ENCODE measurements around the gene CAPN14.

The CAPN14 gene

GRCh38 chr2:31161637-31162036, 55.7 kb downstream of the CAPN14 start:
- no peak overlapping the region for H3K9ac ChIP-seq (ENCODE audit: low read length)
- H3K27me3 ChIP-seq (replicated peaks; ENCODE audit: insufficient read depth, low read length), result no peaks in the 10 kb centered on the region
- H3K9me3 ChIP-seq (replicated peaks; ENCODE audit: insufficient read depth, low read length), result no peaks in the 10 kb centered on the region
- no peak overlapping the region for H2AFZ ChIP-seq (ENCODE audit: low read length)
- H3K4me1 ChIP-seq (ENCODE audit: low read length), result no peaks in the 10 kb centered on the region
- no peak overlapping the region for H3K4me2 ChIP-seq (ENCODE audit: low read depth, low read length)
- no peak overlapping the region for H3K4me3 ChIP-seq (ENCODE audit: low read length)
- H4K20me1 ChIP-seq (ENCODE audit: insufficient read depth, low read length), result no peaks in the 10 kb centered on the region
- H3K9me2 ChIP-seq (replicated peaks; ENCODE audit: insufficient read depth, low read length), result no peaks in the 10 kb centered on the region
- no peak for DNase-seq
- no peaks in the 10 kb centered on the region for H3K79me2 ChIP-seq (ENCODE audit: low read length)
- no peak overlapping the region for H3K27ac ChIP-seq (ENCODE audit: low read length)
- H3F3A ChIP-seq (ENCODE audit: insufficient read depth, low read length), result no peaks in the 10 kb centered on the region
- TF ChIP-seq EZH2 (optimal IDR thresholded peaks at IDR 0.05; ENCODE audit: low read depth, low read length) (no peak), EZH2phosphoT487 (IDR thresholded peaks at IDR 0.05; ENCODE audit: low read length) (no peak)
- TF ChIP-seq, protein P1, sequence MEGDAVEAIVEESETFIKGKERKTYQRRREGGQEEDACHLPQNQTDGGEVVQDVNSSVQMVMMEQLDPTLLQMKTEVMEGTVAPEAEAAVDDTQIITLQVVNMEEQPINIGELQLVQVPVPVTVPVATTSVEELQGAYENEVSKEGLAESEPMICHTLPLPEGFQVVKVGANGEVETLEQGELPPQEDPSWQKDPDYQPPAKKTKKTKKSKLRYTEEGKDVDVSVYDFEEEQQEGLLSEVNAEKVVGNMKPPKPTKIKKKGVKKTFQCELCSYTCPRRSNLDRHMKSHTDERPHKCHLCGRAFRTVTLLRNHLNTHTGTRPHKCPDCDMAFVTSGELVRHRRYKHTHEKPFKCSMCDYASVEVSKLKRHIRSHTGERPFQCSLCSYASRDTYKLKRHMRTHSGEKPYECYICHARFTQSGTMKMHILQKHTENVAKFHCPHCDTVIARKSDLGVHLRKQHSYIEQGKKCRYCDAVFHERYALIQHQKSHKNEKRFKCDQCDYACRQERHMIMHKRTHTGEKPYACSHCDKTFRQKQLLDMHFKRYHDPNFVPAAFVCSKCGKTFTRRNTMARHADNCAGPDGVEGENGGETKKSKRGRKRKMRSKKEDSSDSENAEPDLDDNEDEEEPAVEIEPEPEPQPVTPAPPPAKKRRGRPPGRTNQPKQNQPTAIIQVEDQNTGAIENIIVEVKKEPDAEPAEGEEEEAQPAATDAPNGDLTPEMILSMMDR (IDR thresholded peaks at IDR 0.05; ENCODE audit: low read length), result no peak
- H3K36me3 ChIP-seq (replicated peaks; ENCODE audit: insufficient read depth, low read length), result no peaks in the 10 kb centered on the region

- Histone ChIP-seq H3K4me3 (ENCODE audit: low read length) (no peak overlapping the region), H3K4me2 (ENCODE audit: low read depth, low read length) (no peak overlapping the region), H3K9ac (ENCODE audit: low read length) (no peak overlapping the region), H3K27me3 (replicated peaks; ENCODE audit: insufficient read depth, low read length) (no peaks in the 10 kb centered on the region), H3F3A (ENCODE audit: insufficient read depth, low read length) (peaks cover 13% of the 10 kb centered on the region; the same call in 1 of the 2 replicates), H3K9me3 (replicated peaks; ENCODE audit: insufficient read depth, low read length) (no peaks in the 10 kb centered on the region), H3K9me2 (replicated peaks; ENCODE audit: insufficient read depth, low read length) (no peaks in the 10 kb centered on the region), H3K4me1 (ENCODE audit: low read length) (peaks cover 12% of the 10 kb centered on the region), H2AFZ (ENCODE audit: low read length) (no peak overlapping the region), H4K20me1 (ENCODE audit: insufficient read depth, low read length) (no peaks in the 10 kb centered on the region), H3K27ac (ENCODE audit: low read length) (no peak overlapping the region), H3K36me3 (replicated peaks; ENCODE audit: insufficient read depth, low read length) (no peaks in the 10 kb centered on the region), H3K79me2 (ENCODE audit: low read length) (no peaks in the 10 kb centered on the region)
- DNase-seq, result no peak
- no peak for TF ChIP-seq EZH2phosphoT487 (IDR thresholded peaks at IDR 0.05; ENCODE audit: low read length)
- TF ChIP-seq, protein P1 (IDR thresholded peaks at IDR 0.05; ENCODE audit: low read length), result no peak
- TF ChIP-seq EZH2 (optimal IDR thresholded peaks at IDR 0.05; ENCODE audit: low read depth, low read length), result no peak
These were observed 65.8 kb downstream of the CAPN14 start for GRCh38 chr2:31151501-31151900.

DNA sequence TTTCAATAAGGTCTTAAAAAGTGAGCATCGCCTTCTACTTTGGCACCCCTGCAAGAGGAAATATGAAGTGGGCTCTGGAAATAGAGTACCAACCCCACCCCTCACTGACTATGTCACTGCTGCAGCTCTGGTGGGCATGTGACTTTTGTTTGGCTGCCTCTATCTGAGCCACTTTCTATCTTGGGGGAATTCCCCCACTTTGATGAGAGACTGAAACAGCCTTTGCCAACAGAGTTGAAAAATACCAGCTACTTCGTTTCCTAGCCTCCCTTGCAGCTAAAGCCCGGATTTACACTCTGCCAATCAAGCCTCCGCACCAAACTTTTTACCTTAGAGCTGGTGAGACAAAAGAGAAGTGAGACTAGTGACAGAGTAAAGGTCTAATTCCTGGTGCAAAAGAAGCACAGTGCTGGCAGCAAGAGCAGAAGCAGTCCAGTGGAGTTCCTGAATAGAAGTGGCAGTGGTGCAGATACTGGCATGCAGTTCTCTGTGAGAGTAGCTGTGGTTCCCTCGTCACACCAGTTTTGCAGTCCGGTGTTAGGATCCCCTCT, 67.1 kb downstream of the CAPN14 start:
- Histone ChIP-seq H3K36me3 (replicated peaks; ENCODE audit: insufficient read depth, low read length) (no peaks in the 10 kb centered on the region), H3K9me2 (replicated peaks; ENCODE audit: insufficient read depth, low read length) (no peaks in the 10 kb centered on the region), H3K79me2 (ENCODE audit: low read length) (no peaks in the 10 kb centered on the region), H3K27me3 (replicated peaks; ENCODE audit: insufficient read depth, low read length) (no peaks in the 10 kb centered on the region), H3K9ac (ENCODE audit: low read length) (peak overlapping the region; percentile 4; the same call in 1 of the 2 replicates), H3K9me3 (replicated peaks; ENCODE audit: insufficient read depth, low read length) (no peaks in the 10 kb centered on the region), H3K4me2 (ENCODE audit: low read depth, low read length) (peak overlapping the region; percentile 65), H3F3A (ENCODE audit: insufficient read depth, low read length) (peaks cover 13% of the 10 kb centered on the region; the same call in 1 of the 2 replicates), H3K27ac (ENCODE audit: low read length) (peak overlapping the region; percentile 50; the same call in 1 of the 2 replicates), H4K20me1 (ENCODE audit: insufficient read depth, low read length) (no peaks in the 10 kb centered on the region), H2AFZ (ENCODE audit: low read length) (peak overlapping the region; percentile 55), H3K4me1 (ENCODE audit: low read length) (peaks cover 12% of the 10 kb centered on the region), H3K4me3 (ENCODE audit: low read length) (peak overlapping the region; percentile 32)
- TF ChIP-seq, protein P1 (IDR thresholded peaks at IDR 0.05; ENCODE audit: low read length), result no peak
- TF ChIP-seq EZH2phosphoT487 (IDR thresholded peaks at IDR 0.05; ENCODE audit: low read length), result no peak
- TF ChIP-seq EZH2 (optimal IDR thresholded peaks at IDR 0.05; ENCODE audit: low read depth, low read length), result no peak
- peak; percentile 56 for DNase-seq

Data from MM.1S (cell line).